CD4-positive, alpha-beta T cell treated with Interleukin-6 for 4 hours (primary cell): ENCODE measurements around the gene TRIM14.
A peak's percentile ranks its signal among the peaks of the same experiment; 100 is the strongest.

ENCODE experiments used
- DNase-seq: peaks from one replicate; pipeline ENCODE4 v3.0.0-alpha.2; 2020; ENCODE audit warnings: mixed read lengths

Gene TRIM14

GRCh38 chr9:98118640-98119601 lies at the start of gene TRIM14:
TRIM14 (minus strand) TSS chr9:98119222; CDS start chr9:98119188, 34 bp downstream.
- peak; percentile 68 for DNase-seq

GRCh38 chr9:98168153-98168780 lies 49.2 kb upstream of the TRIM14 start:
- no peak for DNase-seq

GRCh38 chr9:98164912-98165311 lies 45.9 kb upstream of the TRIM14 start:
- no peak for DNase-seq

GRCh38 chr9:98162613-98163012 lies 43.6 kb upstream of the TRIM14 start:
- no peak for DNase-seq

- no peak for DNase-seq
Measured at GRCh38 chr9:98161851-98162250, 42.8 kb upstream of the TRIM14 start.

GRCh38 chr9:98159790-98160189 lies 40.8 kb upstream of the TRIM14 start:
- no peak for DNase-seq

GRCh38 chr9:98159301-98159700 lies 40.3 kb upstream of the TRIM14 start:
- no peak for DNase-seq

GRCh38 chr9:98158071-98158831 lies 39.2 kb upstream of the TRIM14 start:
- DNase-seq, result no peak

GRCh38 chr9:98157372-98157771 lies 38.4 kb upstream of the TRIM14 start:
- no peak for DNase-seq

- DNase-seq, result no peak
Measured at GRCh38 chr9:98154678-98155077, 35.7 kb upstream of the TRIM14 start.

GRCh38 chr9:98152526-98152925 lies 33.5 kb upstream of the TRIM14 start:
- no peak for DNase-seq

- no peak for DNase-seq
Measured at GRCh38 chr9:98150721-98151120, 31.7 kb upstream of the TRIM14 start.

GRCh38 chr9:98150164-98150563 lies 31.1 kb upstream of the TRIM14 start:
- DNase-seq, result no peak

- no peak for DNase-seq
Measured at GRCh38 chr9:98149422-98149821, 30.4 kb upstream of the TRIM14 start.

- no peak for DNase-seq
Measured at GRCh38 chr9:98148486-98148885, 29.5 kb upstream of the TRIM14 start.

- no peak for DNase-seq
Measured at GRCh38 chr9:98147582-98147981, 28.6 kb upstream of the TRIM14 start.

- DNase-seq, result no peak
Measured at GRCh38 chr9:98146101-98146991, 27.3 kb upstream of the TRIM14 start.

- no peak for DNase-seq
Measured at GRCh38 chr9:98144631-98145030, 25.6 kb upstream of the TRIM14 start.

GRCh38 chr9:98144076-98144475 lies 25.1 kb upstream of the TRIM14 start:
- no peak for DNase-seq

GRCh38 chr9:98142925-98143481 lies 24.0 kb upstream of the TRIM14 start:
- DNase-seq, result no peak

GRCh38 chr9:98142182-98142907 lies 23.3 kb upstream of the TRIM14 start:
- DNase-seq, result no peak
